ENCODE data around the gene RHOXF2B.
"Not testable (repeated sequence)": the region's sequence is repeated elsewhere in the genome, so short reads cannot be mapped to it uniquely, and the experiment has no call there.

RHOXF2B gene

DNA sequence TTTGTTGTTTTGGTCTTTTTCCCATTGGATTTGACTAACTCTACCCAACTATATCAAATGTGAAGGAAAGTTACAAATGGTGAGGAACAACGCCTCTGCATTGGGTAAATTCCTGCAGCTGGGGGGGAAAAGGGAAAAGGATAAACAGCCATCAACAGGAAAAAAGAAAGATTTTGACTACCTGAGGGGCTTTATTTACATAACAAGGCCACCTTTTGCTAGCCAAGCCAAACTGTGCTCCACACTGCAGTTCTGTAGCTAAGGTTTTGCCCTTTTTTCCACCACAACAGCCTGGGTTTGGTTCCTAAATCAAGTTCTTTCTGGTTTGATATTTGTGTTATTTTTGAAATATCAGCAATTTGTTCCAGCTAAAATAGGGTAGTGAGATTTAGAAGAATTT lies 40.8 kb downstream of the RHOXF2B start:
- DNase-seq (ENCODE audit: insufficient read length) (no peak), FAIRE-seq (no peak)
- no peak for TF ChIP-seq TAF1 (IDR thresholded peaks at IDR 0.05; ENCODE audit: borderline replicate concordance, low read depth, low read length)
- TF ChIP-seq POLR2AphosphoS5 (IDR thresholded peaks at IDR 0.05; ENCODE audit: low read depth, low read length): no peak
- TF ChIP-seq POLR2A (IDR thresholded peaks at IDR 0.05; ENCODE audit: low read depth, low read length): no peak

GRCh38 chrX:120035522-120036309 lies 41.8 kb downstream of the RHOXF2B start:
- peak; percentile 85 for FAIRE-seq
- DNase-seq (ENCODE audit: insufficient read length): not testable (repeated sequence)

GRCh38 chrX:120029354-120029753 lies 48.1 kb downstream of the RHOXF2B start:
- DNase-seq (ENCODE audit: insufficient read length) (no peak), FAIRE-seq (no peak)
- TF ChIP-seq POLR2A (IDR thresholded peaks at IDR 0.05; ENCODE audit: low read depth, low read length) (no peak), POLR2AphosphoS5 (IDR thresholded peaks at IDR 0.05; ENCODE audit: low read depth, low read length) (no peak), TAF1 (IDR thresholded peaks at IDR 0.05; ENCODE audit: borderline replicate concordance, low read depth, low read length) (no peak)

GRCh38 chrX:120023259-120023658 lies 54.2 kb downstream of the RHOXF2B start:
- TF ChIP-seq POLR2AphosphoS5 (IDR thresholded peaks at IDR 0.05; ENCODE audit: low read depth, low read length) (no peak), POLR2A (IDR thresholded peaks at IDR 0.05; ENCODE audit: low read depth, low read length) (no peak), TAF1 (IDR thresholded peaks at IDR 0.05; ENCODE audit: borderline replicate concordance, low read depth, low read length) (no peak)
- DNase-seq (ENCODE audit: insufficient read length) (no peak), FAIRE-seq (no peak)

DNA sequence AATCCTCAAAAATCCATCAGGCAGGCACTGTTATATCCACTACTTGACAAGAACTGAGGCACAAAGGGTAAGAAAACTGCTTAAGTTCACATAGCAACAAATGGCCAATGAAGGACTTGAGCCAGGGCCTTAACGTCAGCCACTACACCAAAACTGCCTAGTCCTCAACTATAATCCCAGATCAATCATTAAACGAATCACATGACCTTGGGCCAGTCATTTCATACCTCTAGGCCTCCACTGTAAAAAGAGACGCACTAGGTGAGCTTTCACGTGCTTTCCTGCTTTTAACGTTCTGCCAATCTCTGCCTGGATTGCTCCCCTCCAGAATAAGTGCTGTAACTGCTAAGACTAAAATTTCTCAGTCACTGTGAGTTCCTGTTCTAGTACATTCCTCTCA lies 54.7 kb downstream of the RHOXF2B start:
- FAIRE-seq (no peak), DNase-seq (ENCODE audit: insufficient read length) (no peak)
- TF ChIP-seq TAF1 (IDR thresholded peaks at IDR 0.05; ENCODE audit: borderline replicate concordance, low read depth, low read length): no peak
- no peak for TF ChIP-seq POLR2A (IDR thresholded peaks at IDR 0.05; ENCODE audit: low read depth, low read length)
- no peak for TF ChIP-seq POLR2AphosphoS5 (IDR thresholded peaks at IDR 0.05; ENCODE audit: low read depth, low read length)

Data from GM12892 (cell line).